ENCODE measurements around the gene LGALS7.

DNA sequence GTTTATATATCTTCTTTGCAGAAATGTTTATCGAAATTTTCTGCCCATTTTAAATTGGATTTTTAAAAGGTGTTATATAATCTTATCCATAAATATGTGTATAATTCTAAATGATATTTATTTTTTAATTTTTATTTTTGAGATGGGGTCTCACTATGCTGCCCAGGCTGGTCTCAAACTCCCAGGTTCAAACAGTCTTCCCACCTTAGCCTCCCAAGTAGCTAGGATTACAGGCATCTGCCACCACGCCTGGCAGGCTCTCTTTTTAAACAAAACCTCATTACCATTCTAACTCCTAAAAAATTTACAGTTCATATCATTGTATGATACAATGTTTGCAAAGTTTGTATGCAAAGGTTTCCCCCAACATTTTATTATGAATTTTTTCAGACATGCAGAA, 22.8 kb upstream of the LGALS7 start:
- TF ChIP-seq, protein P1, sequence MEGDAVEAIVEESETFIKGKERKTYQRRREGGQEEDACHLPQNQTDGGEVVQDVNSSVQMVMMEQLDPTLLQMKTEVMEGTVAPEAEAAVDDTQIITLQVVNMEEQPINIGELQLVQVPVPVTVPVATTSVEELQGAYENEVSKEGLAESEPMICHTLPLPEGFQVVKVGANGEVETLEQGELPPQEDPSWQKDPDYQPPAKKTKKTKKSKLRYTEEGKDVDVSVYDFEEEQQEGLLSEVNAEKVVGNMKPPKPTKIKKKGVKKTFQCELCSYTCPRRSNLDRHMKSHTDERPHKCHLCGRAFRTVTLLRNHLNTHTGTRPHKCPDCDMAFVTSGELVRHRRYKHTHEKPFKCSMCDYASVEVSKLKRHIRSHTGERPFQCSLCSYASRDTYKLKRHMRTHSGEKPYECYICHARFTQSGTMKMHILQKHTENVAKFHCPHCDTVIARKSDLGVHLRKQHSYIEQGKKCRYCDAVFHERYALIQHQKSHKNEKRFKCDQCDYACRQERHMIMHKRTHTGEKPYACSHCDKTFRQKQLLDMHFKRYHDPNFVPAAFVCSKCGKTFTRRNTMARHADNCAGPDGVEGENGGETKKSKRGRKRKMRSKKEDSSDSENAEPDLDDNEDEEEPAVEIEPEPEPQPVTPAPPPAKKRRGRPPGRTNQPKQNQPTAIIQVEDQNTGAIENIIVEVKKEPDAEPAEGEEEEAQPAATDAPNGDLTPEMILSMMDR (IDR thresholded peaks at IDR 0.05) = no peak
- no peak for TF ChIP-seq POLR2A (IDR thresholded peaks at IDR 0.05)
